GM12874 (cell line): ENCODE data around the gene PTPN1.

Source experiments
- CTCF ChIP-seq: IDR thresholded peaks from 2 replicates; pipeline ENCODE4 v1.5.1; 2011; ENCODE audit warnings: low read depth, mild to moderate bottlenecking, control low read depth, low read length, moderate library complexity; ENCODE audit not compliant: insufficient read depth

PTPN1 gene

GRCh38 chr20:50537546-50538201, 27.5 kb downstream of the PTPN1 start:
- no peak for TF ChIP-seq CTCF

GRCh38 chr20:50538276-50538675, 28.1 kb downstream of the PTPN1 start:
- TF ChIP-seq CTCF = no peak

DNA sequence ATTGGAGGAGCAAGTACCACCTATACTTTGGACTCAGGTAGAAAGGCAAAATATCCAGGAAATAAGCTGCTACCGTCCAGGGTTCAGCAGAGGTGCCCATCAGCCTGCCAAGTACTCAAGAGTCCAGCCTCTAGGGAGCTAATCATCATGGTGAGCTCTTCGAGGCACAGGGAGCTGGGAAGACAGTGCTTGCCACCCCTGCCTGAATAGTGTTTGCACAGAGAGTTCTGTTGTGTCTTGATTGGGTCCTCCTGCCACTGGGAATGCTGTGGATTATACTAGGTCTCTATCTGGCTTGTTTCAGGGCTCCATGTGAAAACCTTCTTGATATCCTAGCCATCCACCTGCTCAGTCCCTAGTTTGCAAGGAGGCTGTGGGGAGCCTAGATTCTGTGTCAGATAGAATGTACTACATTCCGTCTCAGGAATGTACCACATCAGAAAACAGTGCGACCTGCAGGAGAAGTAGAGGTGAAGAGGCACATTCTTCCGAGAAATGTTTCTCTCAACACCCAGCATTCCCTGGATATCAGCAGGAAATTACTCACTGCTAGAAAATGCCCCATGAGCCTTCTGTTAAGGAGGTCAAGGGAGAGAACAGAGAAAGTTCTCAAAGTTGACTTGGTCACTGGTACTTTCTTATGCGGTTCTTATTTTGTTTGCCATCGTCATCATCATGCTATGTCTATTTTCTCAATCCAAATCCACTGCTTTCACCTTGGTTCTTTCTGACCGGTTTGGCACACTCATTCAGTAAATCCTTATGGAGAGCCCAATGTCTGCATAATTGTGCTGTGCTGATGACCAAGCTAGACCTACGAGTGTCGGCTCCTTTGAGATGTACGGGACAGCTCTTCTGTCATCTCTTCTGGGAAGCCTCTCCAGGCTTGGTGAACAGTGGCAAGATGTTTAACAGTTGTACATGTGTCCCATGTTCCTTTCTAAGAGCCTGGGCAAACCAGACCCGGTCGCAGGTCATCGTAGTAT, 30.7 kb downstream of the PTPN1 start:
- no peak for TF ChIP-seq CTCF

DNA sequence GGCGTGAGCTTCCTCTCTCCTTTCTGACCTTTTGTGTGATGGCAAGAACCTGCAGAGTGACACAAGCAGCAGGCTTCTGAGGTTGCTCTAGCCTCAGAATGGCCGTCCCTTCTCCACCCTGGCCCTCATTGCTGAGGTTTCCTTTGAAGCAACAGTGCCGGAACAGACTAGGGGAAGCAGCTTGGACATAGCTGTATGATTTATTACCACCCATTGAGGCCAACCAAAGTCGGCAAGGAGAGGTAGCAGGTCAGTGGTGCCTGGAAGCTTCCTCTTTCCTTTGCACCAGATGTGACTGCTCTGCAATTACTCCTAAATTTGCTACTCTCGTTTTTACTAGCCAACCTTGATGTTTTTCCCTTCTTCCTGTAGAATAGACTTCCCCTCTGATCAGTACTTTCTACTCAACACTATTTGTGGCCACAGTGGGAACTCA, 31.4 kb downstream of the PTPN1 start:
- TF ChIP-seq CTCF = no peak

GRCh38 chr20:50543326-50543725, 33.1 kb downstream of the PTPN1 start:
- no peak for TF ChIP-seq CTCF

GRCh38 chr20:50545126-50545525, 34.9 kb downstream of the PTPN1 start:
- TF ChIP-seq CTCF = no peak

GRCh38 chr20:50546729-50547314, 36.6 kb downstream of the PTPN1 start:
- TF ChIP-seq CTCF = no peak
